Measurements from ENCODE around the gene HLX.

Gene HLX

DNA sequence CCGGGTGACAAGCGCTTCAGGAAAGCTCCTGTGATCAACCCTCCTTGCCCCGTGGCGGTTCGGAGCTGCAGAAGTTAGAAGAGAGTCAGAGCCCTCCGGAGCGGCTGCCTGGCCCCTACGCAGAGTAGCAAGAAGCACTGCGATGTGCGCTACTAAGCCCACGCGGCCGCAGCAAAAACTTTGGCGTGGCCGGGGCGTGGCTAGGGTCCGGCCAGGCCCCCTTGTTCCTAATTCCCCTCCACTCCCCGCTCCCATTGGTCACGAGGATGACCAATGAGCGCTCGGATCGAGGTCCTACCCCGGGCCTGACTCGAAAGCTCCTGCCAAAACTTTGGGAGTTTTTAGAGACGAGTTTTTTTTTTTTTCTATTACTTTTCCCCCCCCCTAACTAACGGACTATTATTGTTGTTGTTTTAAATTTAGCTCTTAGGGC is at the start of gene HLX:
Gene HLX, plus strand, starts transcription at position 368 of the 433 bp plus-strand sequence. CDS start 415 bp downstream, outside the sequence.
- DNase-seq, result no peak

DNA sequence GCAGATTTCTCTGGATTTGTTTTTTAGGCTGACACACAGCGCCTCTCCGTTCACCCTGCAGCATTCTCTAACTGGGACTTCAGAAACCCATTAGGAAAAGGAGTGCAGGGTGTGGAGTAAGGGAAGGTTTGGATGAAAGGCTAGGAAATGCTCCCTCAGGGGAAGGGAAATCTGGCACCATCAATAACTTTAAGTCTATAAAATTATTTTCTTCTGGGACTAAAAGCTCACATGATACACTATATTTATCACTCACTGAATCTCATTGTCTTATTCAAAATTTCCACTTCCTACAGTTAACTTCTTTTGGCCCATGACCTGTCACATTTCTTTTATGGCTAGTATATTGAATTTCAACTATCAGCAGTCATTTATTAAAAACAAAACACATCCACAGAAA is 45.8 kb upstream of the HLX start:
- DNase-seq, result no peak

GRCh38 chr1:220834155-220834870 is 44.9 kb upstream of the HLX start:
- DNase-seq, result no peak

- no peak for DNase-seq
Observed at GRCh38 chr1:220838578-220838977, 40.7 kb upstream of the HLX start.

DNA sequence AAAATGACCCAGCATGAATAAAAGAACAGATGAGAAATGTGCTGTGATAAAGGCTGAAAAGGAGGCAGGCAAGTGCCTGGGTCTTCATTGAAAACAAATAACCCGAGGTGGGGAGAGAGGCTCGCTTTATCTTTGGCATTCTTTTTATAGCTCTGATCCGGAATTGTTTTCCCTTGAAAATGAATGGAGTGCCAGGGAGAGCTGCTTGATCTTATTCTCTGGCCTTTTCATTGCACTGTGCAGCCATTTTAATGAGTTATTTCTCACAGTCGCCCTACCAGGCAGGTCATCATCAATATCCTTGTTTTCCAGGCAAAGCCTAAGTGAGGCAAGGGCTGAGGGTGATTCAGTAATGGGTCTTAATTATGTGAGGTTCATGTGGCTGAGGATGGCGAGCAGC is 39.8 kb upstream of the HLX start:
- DNase-seq, result no peak

DNA sequence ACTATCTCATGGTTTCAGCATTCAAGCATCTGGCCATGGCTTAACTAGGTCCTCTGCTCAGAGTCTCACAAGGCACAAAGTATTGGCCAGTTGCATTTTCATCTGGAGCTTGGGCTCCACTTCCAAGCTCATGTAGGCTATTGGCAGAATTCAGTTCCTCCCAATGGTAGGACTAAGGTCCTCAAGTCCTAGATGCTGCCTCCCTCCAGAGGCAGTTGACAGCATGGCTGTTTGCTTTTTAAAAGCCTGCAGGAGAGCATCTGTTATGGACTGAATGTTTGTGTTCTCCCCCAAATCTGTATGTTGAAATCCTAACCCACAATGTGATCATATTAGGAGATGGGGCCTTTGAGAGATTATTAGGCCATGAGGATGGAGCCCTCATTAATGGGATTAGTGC is 38.0 kb upstream of the HLX start:
- DNase-seq, result no peak

- DNase-seq, result no peak
Observed at GRCh38 chr1:220843481-220844011, 35.7 kb upstream of the HLX start.

DNA sequence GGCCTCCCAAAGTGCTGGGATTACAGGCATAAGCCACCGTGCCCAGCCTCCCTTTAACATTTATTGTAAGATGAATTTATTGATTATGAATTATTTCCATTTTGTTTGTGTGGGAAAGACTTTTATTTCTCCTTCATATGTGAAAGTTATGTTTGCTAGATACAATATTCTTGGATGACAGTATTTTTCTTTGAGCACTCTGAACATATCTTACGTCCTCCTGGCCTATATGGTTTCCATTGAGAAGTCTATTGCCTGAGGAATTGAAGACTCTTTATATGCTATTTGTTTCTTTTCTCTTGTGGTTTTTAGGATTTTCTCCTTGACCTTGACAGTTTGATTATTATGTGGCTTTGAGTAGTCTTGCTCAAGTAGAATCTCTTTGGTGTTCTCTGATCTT is 26.8 kb upstream of the HLX start:
- no peak for DNase-seq

DNA sequence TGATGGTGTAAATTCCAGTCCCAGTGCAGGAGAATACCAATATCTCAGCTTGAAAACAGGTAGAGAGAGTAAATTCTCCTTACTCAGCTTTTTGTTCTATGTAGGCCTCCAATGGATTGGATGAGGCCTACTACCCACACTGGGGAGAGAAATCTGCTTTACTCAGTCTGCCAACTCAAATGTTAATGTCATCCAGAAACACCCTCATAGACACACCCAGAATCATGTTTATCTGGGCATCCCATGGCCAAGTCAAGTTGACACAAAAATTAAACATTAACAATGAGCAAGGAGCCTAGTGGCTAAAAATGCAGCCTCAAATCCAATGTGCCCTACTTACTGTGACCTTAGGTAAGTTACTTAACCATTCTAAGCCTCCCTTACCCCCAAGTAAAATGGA is 6.9 kb upstream of the HLX start:
- DNase-seq, result no peak

GRCh38 chr1:220873087-220873486 is 6.2 kb upstream of the HLX start:
- DNase-seq, result no peak

- no peak for DNase-seq
Observed at GRCh38 chr1:220873868-220874655, 5.2 kb upstream of the HLX start.

DNA sequence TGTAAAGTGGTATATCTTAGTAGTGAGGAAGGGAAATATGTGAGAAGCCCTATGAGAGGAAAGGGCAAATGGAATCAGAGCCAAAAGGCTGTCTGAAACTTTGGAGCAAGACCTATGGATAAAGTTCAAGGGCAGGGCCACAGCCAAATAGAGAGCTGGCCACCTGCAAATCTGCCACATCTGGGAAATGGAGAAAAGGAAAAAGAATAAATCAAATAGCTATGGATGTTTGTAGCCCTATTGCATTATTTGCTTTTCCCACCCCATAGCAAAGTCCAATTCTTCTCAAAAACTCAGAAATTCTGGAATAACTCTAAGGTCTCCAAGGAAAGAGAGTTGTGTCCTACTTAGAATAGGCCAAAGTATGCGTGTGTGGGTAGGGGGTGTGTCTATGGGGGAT is 4.0 kb upstream of the HLX start:
- DNase-seq, result no peak

GRCh38 chr1:220876511-220877376 is 2.5 kb upstream of the HLX start:
- DNase-seq, result no peak

DNA sequence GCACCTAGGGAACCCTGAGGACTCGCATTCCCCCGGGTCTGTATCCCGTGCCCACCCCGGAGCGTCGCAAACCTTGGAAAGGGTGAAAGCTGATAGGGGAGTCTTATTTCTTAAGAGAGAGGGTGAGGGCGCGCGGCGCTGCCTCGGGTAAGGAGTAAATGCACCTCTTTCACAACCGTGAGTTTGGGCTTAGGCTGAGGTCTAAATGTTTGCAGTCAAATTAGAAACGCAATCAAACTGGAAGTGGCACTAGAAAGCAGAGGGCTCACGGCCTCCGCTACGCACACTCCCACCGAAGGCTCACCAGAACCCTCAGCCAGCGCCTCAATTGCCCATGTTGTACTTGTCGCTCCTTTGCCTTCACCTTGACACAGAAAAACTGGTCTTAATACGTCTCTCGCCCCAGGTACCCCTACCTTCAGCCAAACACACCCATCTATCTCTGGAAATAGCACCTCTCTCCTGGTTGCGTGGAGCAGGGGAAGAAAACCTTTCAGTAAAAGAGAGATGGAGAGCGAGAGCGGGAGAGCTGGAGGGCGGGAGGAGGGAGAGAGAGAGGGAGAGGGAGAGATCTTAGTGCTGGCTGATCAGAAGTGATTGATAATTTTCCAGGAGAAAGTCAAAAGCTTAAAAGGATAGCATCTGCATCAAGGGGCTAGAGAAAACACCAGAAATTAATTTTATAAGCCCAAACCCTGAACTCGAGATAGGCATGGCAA is 1.7 kb upstream of the HLX start:
- DNase-seq, result no peak

GRCh38 chr1:220878191-220879075 is 810 bp upstream of the HLX start:
- DNase-seq, result no peak

GRCh38 chr1:220879509-220880361 is 492 bp downstream of the HLX start:
- DNase-seq, result no peak

DNA sequence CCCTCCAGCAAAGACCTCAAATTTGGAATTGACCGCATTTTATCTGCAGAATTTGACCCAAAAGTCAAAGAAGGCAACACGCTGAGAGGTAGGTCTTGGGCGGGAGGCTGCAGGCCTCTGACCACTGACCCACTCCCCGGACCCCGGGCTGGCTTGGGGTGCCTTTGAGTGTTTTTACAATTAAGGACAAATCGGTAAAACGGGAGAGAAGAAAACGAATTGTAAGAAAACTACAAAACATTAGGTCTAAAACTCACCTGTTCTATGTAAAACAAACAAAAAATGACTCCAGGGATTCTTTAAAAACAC is 1.1 kb downstream of the HLX start:
- DNase-seq, result no peak

- DNase-seq, result no peak
Observed at GRCh38 chr1:220880726-220881506, 1.7 kb downstream of the HLX start.

GRCh38 chr1:220882061-220882891 is 3.0 kb downstream of the HLX start:
- DNase-seq, result no peak
